GM04504 (cell line): Measurements from ENCODE around the gene SETD1A.
A peak's percentile ranks its signal among the peaks of the same experiment; 100 is the strongest.

ENCODE experiments used
- DNase-seq: peaks from one replicate; pipeline ENCODE4 v3.0.0-alpha.2; 2012; ENCODE audit warnings: low read depth

SETD1A gene

GRCh38 chr16:30957456-30958174 is at the start of gene SETD1A:
Gene SETD1A (plus strand): TSS chr16:30957754. CDS start chr16:30958732, 978 bp downstream.
- peak; percentile 90 for DNase-seq

DNA sequence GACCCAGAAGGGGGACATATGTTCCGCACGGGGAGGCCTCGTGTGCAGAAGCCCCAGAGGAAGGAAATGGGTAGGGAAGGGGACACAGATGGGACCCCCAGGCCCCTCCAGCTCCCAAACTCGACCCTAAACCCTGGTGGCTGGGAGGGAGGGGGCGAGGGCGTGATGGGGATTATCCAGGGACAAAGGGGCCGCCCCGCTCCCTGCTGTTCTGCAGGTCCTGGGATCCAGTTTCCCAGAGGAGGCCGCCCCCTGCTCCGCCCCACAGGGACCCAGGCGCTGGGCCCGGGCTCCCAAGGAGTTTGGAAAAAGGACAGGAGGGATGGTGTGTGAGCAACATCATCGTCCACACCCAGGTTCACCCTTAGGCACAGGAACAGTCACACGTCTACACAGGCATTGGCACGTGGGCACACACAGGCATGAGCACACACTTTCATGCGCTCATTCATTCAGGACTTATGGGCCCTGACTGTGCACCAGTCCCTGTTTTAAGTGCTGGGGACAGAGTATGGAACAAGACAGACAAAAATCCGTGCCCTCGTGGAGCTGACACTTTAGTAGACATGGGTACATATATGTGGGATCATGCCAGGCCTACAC is 47.0 kb upstream of the SETD1A start:
- DNase-seq: no peak

GRCh38 chr16:30912794-30913412 is 44.7 kb upstream of the SETD1A start:
- DNase-seq: no peak

DNA sequence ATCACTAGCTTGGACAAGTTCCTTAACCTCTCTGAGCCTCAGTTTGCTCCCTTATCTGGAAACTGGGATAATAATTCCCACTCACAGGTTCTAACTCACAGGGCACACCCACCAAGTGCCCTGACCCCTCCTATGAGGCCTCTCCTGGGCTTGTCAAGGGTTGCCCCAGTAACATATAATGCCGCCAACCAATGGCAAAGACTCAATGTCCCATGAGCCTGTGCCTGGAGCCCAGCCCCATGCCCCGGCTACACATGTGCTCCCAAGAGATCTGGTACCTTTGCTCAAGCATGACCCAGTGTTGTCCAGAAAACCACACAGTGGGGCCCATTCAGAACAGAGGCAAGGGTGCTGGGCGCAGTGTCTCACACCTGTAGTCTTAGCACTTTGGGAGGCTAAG is 42.7 kb upstream of the SETD1A start:
- DNase-seq: no peak

GRCh38 chr16:30918614-30919013 is 38.9 kb upstream of the SETD1A start:
- no peak for DNase-seq

DNA sequence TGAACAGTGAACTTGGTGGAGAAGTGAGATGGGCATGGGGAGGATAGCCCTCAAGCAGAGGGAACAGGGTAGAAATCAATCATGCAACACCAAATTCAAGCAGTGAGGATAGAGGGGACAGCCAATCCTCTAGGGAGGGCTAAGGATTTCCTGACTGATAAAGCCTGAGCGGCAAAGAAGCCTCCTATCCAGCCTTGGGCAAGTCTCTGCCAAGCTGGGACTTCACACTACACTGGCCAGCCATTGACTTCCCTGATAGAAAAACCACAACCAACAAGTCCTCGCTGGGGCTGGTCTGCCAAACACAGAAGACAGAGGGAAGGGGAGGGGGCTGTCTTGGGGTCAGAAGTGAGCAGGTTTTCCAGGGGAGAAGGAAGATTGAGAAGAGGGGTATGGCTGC is 36.7 kb upstream of the SETD1A start:
- no peak for DNase-seq

GRCh38 chr16:30921459-30921747 is 36.2 kb upstream of the SETD1A start:
- DNase-seq: no peak

GRCh38 chr16:30921748-30922419 is 35.7 kb upstream of the SETD1A start:
- DNase-seq: peak; percentile 67

GRCh38 chr16:30922420-30922959 is 35.1 kb upstream of the SETD1A start:
- peak; percentile 99 for DNase-seq

DNA sequence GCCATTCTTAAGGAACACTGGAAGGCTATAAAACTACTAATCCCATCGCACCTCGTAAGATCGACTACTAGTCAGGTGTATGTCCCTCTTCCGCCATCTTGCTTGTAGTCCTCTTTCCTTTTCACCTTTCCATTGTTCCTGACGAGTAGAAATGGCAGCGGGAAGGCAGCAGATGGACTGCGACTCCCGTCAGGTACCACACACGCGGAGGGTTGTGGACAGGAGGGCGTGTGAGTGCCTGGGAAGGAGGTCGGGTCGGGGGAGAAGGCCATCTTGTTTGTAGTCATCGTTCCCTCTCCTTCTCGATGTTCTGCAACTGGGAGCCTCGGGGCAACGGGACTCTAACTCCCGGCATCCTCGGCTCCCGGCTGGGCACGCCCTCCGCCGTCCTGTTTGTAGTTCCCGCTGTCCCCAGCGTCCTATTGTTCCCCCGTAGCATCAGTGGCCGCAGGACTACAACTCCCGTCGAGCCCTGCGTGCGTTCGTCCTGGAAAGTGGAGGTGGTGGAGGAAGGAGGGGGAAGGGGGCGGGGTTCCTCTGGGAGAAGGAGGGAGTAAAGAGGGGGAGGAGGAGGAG is 34.5 kb upstream of the SETD1A start:
- peak; percentile 100 for DNase-seq

DNA sequence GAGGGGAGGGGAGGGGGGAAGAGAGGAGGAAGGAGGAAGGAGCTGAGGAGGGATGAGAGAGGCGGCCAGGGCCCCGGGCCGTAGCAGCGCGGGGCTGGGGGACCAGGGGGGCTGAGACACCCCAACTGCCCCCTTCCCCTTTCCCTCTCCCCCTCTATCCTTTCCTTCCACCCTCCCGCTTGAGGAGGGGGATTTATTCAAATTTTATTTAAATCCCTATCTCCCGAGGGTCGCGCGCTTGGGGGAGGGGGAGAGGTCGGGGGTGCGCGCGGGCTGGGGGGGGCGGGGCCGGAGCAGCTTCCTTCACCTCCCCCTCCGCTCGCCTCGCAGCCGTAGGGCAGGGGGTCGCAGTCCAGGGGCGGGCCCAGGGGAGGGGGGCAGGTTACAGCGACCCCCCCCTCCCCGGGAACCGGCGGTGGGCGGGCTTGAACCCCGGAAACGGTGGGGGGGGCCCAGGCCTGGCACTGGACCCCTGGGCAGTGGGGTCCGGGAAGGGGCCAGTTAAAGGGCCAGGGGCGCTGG is 33.9 kb upstream of the SETD1A start, which contains the start of gene FBXL19:
FBXL19 (plus strand) TSS at position 19 of the 522 bp plus-strand sequence. CDS start 2,183 bp downstream, outside the sequence.
- DNase-seq: no peak

GRCh38 chr16:30924076-30924912 is 33.3 kb upstream of the SETD1A start:
- no peak for DNase-seq

- DNase-seq: no peak
Observed at GRCh38 chr16:30924913-30925631, 32.5 kb upstream of the SETD1A start.

DNA sequence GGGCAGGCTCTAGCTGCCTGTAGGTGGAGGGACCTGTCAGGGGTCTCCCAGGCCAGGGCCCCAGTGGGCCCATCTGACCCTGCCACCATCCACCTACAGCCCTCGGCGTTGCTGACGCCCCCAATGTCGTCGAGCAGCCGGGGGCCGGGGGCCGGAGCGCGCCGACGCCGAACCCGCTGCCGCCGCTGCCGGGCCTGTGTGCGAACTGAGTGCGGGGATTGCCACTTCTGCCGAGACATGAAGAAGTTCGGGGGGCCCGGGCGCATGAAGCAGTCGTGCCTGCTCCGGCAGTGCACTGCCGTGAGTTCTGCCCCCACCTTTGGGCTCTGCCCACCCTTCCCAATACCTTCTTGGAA is 31.9 kb upstream of the SETD1A start:
- no peak for DNase-seq

DNA sequence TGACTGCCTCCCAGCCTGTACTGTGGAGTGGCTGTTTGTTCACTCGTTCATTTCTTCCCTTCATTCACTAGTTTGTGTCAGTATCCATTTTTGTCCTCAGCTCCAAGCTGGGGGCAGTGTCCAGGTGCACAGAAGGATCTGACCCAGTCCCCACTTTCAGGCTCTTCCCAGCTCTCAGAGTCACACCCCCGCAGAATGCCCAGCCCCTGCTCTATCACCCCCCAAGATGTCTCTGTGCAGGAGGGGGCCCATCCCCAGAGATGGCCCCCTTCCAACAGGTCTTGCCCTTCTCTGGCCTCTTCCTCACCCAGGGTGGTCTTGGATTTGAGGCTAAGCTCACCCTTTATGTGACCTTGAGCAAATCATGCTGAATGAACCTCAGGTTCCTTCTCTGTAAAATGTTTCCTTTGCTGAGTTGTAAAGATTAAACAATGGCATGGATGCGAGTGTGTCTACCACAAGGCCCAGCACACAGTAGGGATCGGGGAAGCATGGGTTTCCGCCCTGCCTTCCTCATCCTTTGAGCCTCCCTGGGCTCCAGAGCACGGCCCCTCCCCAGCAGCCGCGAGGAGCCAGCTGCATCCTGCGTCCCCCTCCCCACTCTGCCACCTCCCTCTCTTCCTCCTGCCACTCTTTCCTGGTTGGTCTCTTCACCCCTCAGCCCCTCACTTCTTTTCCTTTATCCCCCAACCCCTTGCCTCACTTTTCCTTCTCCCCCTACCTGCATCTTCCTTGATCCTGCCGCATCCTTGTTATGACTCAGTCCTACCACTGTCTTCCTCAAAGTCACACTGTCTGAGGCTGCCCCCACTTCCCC is 31.4 kb upstream of the SETD1A start:
- DNase-seq: no peak

DNA sequence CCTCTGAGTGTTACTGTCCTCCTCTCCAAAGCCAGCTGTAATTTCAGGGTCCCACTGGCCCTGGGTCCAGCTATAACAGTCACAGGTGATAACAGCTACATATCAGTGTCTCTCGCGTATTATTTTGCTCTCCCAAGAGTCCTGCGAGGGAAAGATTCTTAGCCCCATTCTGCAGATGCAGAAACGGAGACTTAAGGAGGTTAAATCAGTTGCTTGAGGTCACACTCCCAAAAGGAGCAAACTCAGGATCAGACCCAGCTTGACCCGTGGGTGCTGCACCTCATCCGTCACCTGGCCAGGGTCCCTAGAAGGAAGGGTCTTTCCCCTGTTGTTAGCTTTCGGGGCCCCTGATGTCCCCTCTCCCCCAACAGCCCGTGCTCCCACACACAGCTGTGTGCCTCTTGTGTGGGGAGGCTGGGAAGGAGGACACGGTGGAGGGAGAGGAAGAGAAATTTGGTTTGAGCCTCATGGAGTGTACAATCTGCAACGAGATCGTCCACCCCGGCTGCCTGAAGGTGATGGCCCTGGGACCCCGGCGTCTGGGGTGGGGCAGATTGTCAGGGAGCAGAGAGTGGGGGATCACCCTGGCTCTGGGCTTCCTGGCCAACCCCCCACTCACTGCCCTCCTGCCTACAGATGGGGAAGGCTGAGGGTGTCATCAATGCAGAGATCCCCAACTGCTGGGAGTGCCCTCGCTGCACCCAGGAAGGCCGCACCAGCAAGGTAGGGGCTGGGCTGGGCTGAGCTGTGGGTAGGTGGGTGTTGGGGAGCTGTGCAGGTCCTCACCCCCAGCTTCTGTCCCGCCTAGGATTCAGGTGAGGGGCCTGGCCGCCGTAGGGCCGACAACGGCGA is 30.4 kb upstream of the SETD1A start:
- no peak for DNase-seq

- no peak for DNase-seq
Observed at GRCh38 chr16:30927789-30928378, 29.7 kb upstream of the SETD1A start.

GRCh38 chr16:30928390-30928789 is 29.2 kb upstream of the SETD1A start:
- DNase-seq: no peak
